ENCODE results near the gene WBP11. TPM values are rescaled to one million over a fixed set of nuclear protein-coding genes. Genes with fewer than 3 reads are reported as not detected.

The WBP11 gene
- total and polyA plus RNA-seq, 9 of the 15 experiments (the other 6 are each of a cell fraction or from before 2014, with no cell fraction given), result 7.7 to 60.8 (median 24.6) TPM

GRCh38 chr12:14836336-14837210 is 33.3 kb upstream of the WBP11 start:
- no peaks in the 10 kb centered on the region for H3K9me3 ChIP-seq (replicated peaks; ENCODE audit: control insufficient read depth, insufficient read depth, low read depth, low read length)
- H2AFZ ChIP-seq (ENCODE audit: low read depth, low read length), result no peak overlapping the region
- H3K9ac ChIP-seq (ENCODE audit: insufficient read depth in 1 of 2, low read depth in 2 of 2, low read length in 2 of 2), result no peak overlapping the region
- ChIA-PET POLR2A (no interaction called here), CTCF (ENCODE audit: low intra/inter-chr PET ratio) (no interaction called here)
- no peak overlapping the region for H3K4me3 ChIP-seq
- in situ Hi-C loops (cut with MboI), result no loop called here
- H3K27me3 ChIP-seq (ENCODE audit: control insufficient read depth in 2 of 2, insufficient read depth in 2 of 2, low read length in 2 of 2), result no peaks in the 10 kb centered on the region
- no peak overlapping the region; the same call in 2 of the 3 replicates for H3K27ac ChIP-seq (ENCODE audit: extremely low read depth, low read depth, low read length)
- WGBS (ENCODE audit: insufficient coverage, low coverage, missing lambda C conversion rate), result 2% methylated on average over 6 of the region's 7 CpGs
- ATAC-seq (peak; percentile 74; the same call in 2 of the 3 replicates), FAIRE-seq (no peak), DNase-seq (ENCODE audit: extremely low read depth in 1 of 4, low spot score in 3 of 4) (peak in 1 of 4 experiments; percentile 51)
- no TSS peak for BruUV-seq (replicated peaks)
- intact Hi-C loops (cut with micrococcal nuclease), result no loop called here
- H4K20me1 ChIP-seq (replicated peaks; ENCODE audit: control insufficient read depth, insufficient read depth, low read length), result no peaks in the 10 kb centered on the region
- H3K36me3 ChIP-seq (ENCODE audit: control insufficient read depth, insufficient read depth, low read length), result no peaks in the 10 kb centered on the region
- no peak overlapping the region for H3K4me2 ChIP-seq (ENCODE audit: insufficient read depth, low read length)
- H3K4me1 ChIP-seq (replicated peaks in 1 of 2; ENCODE audit: control insufficient read depth in 2 of 2, insufficient read depth in 2 of 2, low read length in 2 of 2), result peaks cover 0 to 15% of the 10 kb centered on the region in 2 experiments; a peak in 3 of 5 replicates
- no peaks in the 10 kb centered on the region for H3K79me2 ChIP-seq (ENCODE audit: control insufficient read depth, insufficient read depth, low read length)
- no peaks in the 10 kb centered on the region for H3K9me1 ChIP-seq (ENCODE audit: control insufficient read depth, insufficient read depth, low read length)
- peak; percentile 83 for TF ChIP-seq SMARCA4 (IDR thresholded peaks at IDR 0.05)
- TF ChIP-seq FOXO4 (CRISPR knock-in tag; IDR thresholded peaks at IDR 0.05), result no peak
- peak; percentile 86 for TF ChIP-seq JUND (IDR thresholded peaks at IDR 0.05; ENCODE audit: borderline replicate concordance, low read depth, low read length)
- peak; percentile 63; the same call in 1 of the 3 replicates for TF ChIP-seq JUND (tag; IDR thresholded peaks at IDR 0.05; ENCODE audit: borderline replicate concordance, low read depth, low read length)
- TF ChIP-seq MTA3 (IDR thresholded peaks at IDR 0.05; ENCODE audit: borderline replicate concordance), result no peak
- no peak for TF ChIP-seq NCOR1 (IDR thresholded peaks at IDR 0.05)
- TF ChIP-seq PTBP1 (IDR thresholded peaks at IDR 0.05; ENCODE audit: low read depth, low read length), result no peak
- no peak for TF ChIP-seq ZNF324 (CRISPR knock-in tag; IDR thresholded peaks at IDR 0.05)
- TF ChIP-seq ARID1B (IDR thresholded peaks at IDR 0.05), result peak; percentile 71
- TF ChIP-seq PHB (CRISPR knock-in tag; IDR thresholded peaks at IDR 0.05), result no peak
- TF ChIP-seq ZFP36 (IDR thresholded peaks at IDR 0.05; ENCODE audit: low read depth, low read length, partially characterized antibody), result no peak
- no peak for TF ChIP-seq NONO (IDR thresholded peaks at IDR 0.05; ENCODE audit: low read depth in 2 of 2, low read length in 1 of 2)
- TF ChIP-seq PHF20 (IDR thresholded peaks at IDR 0.05; ENCODE audit: partially characterized antibody), result no peak
- TF ChIP-seq PHF8 (IDR thresholded peaks at IDR 0.05; ENCODE audit: borderline replicate concordance, low read length), result no peak
- no peak for TF ChIP-seq NRF1 (conservative IDR thresholded peaks at IDR 0.05 in 1 of 2, IDR thresholded peaks at IDR 0.05 in 1 of 2)
- no peak for TF ChIP-seq ARID3B (CRISPR knock-in tag; IDR thresholded peaks at IDR 0.05; ENCODE audit: borderline replicate concordance)
- TF ChIP-seq GTF2E2 (tag; IDR thresholded peaks at IDR 0.05), result no peak
- no peak for TF ChIP-seq ZBTB8A (IDR thresholded peaks at IDR 0.05; ENCODE audit: partially characterized antibody)
- TF ChIP-seq ZFP91 (CRISPR knock-in tag; IDR thresholded peaks at IDR 0.05), result no peak
